HEK293 (cell line): ENCODE results near the gene UFSP1.

Source experiments
- ZBTB49 ChIP-seq: fragments of 450-650 bp; formaldehyde crosslinking; IDR thresholded peaks from 2 replicates; pipeline ENCODE4 v1.5.1; 2016; ENCODE audit warnings: missing biosample characterization, missing genetic modification characterization, low read depth
- ZNF423 ChIP-seq: fragments of 450-650 bp; formaldehyde crosslinking; IDR thresholded peaks from 2 replicates; pipeline ENCODE4 v1.5.1; 2016; ENCODE audit warnings: missing biosample characterization, missing genetic modification characterization
- ZNF488 ChIP-seq: fragments of 450-650 bp; formaldehyde crosslinking; IDR thresholded peaks from 2 replicates; pipeline ENCODE4 v1.5.1; 2016; ENCODE audit warnings: missing biosample characterization, missing genetic modification characterization
- ZNF658 ChIP-seq: fragments of 450-650 bp; formaldehyde crosslinking; IDR thresholded peaks from 2 replicates; pipeline ENCODE4; 2016; ENCODE audit warnings: missing biosample characterization, missing genetic modification characterization
- TF ChIP-seq, protein P1 (sequence below): fragments of 450-650 bp; formaldehyde crosslinking; IDR thresholded peaks from 2 replicates; pipeline ENCODE4 v1.5.1; 2016; ENCODE audit warnings: missing biosample characterization, missing genetic modification characterization

DNA sequence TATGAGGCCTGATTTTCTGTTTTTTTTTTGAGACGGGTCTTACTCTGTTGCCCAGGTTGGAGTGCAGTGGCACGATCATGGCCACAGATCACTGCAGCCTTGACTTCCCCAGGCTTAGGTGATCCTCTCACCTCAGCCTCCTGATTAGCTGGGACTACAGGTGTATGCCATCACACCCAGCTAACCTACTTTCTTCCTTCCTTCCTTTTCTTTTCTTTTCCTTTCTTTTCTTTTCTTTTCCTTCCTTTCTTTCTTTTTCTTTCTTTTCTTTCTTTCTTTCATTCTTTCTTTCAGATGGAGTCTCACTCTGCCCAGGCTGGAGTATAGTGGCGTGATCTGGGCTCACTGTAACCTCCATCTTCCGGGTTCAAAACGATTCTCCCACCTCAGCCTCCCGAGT, 10.8 kb downstream of the UFSP1 start:
- TF ChIP-seq, protein P1, sequence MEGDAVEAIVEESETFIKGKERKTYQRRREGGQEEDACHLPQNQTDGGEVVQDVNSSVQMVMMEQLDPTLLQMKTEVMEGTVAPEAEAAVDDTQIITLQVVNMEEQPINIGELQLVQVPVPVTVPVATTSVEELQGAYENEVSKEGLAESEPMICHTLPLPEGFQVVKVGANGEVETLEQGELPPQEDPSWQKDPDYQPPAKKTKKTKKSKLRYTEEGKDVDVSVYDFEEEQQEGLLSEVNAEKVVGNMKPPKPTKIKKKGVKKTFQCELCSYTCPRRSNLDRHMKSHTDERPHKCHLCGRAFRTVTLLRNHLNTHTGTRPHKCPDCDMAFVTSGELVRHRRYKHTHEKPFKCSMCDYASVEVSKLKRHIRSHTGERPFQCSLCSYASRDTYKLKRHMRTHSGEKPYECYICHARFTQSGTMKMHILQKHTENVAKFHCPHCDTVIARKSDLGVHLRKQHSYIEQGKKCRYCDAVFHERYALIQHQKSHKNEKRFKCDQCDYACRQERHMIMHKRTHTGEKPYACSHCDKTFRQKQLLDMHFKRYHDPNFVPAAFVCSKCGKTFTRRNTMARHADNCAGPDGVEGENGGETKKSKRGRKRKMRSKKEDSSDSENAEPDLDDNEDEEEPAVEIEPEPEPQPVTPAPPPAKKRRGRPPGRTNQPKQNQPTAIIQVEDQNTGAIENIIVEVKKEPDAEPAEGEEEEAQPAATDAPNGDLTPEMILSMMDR (tag by site-specific recombination): no peak
- no peak for TF ChIP-seq ZBTB49 (tag by site-specific recombination)
- no peak for TF ChIP-seq ZNF488
- TF ChIP-seq ZNF423 (tag by site-specific recombination): no peak
- no peak for TF ChIP-seq ZNF658 (tag by site-specific recombination)
